GM18867 (cell line): ENCODE data around the gene NPTXR.

Experiments used
- ATAC-seq: cut with Tn5 transposase; IDR thresholded peaks from one replicate; pipeline ENCODE4 v1.9.1; 2021; ENCODE audit warnings: mild to moderate bottlenecking, moderate library complexity; ENCODE audit not compliant: unreplicated experiment

The NPTXR gene

GRCh38 chr22:38843657-38844314 lies at the start of gene NPTXR:
Gene NPTXR, minus strand, starts transcription at chr22:38844028.
- no peak for ATAC-seq

DNA sequence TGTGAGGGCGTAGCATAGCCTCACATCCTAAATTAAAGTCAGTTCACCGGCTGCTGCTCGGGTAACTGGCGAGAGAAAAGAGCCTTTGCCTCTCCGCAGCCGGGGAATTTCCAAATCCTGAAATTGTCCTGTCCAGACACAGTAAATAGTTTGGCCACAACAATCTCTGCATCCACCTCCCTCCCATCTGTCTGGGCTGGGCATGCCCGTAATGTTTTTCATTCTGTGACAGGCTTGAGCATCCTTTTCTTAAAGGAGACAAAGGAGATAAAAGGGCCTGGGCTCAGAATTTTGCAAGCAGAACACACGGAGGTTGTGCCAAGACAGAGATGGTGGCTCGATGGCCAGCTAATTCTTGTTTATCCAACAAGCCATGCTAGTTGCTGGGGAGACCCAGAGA lies 47.4 kb upstream of the NPTXR start:
- ATAC-seq = no peak

- no peak for ATAC-seq
These were observed 46.5 kb upstream of the NPTXR start for GRCh38 chr22:38890377-38890776.

GRCh38 chr22:38886333-38886732 lies 42.5 kb upstream of the NPTXR start:
- no peak for ATAC-seq

DNA sequence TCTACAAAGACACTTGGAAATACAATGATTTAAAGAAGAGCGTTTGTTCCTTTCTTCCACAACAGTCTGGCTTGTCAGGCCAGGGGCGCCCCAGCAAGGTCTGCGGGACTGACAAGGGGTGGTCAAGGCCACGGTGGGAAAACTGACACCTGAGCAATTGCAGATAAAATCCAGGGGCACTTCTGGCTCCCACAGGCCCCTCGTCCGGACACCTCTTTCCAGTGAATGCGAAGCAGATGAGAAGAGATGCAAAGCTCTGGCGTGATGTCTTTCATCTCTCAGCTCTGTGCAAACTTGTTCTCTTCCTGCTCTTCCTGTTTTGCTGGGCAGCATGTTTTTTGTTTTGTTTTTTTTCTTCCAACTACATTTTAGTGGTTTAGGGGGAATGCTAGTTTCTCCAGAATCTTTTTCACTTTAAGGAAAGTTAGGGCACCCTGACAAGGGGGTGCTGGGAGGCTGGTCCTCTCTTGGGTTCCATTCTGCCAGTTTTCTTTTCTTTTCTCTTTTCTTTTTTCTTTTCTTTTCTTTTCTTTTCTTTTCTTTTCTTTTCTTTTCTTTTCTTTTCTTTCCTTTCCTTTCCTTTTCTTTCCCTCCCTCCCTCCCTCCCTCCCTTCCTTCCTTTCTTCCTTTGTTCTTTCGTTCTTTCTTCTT lies 39.3 kb upstream of the NPTXR start:
- ATAC-seq = no peak

DNA sequence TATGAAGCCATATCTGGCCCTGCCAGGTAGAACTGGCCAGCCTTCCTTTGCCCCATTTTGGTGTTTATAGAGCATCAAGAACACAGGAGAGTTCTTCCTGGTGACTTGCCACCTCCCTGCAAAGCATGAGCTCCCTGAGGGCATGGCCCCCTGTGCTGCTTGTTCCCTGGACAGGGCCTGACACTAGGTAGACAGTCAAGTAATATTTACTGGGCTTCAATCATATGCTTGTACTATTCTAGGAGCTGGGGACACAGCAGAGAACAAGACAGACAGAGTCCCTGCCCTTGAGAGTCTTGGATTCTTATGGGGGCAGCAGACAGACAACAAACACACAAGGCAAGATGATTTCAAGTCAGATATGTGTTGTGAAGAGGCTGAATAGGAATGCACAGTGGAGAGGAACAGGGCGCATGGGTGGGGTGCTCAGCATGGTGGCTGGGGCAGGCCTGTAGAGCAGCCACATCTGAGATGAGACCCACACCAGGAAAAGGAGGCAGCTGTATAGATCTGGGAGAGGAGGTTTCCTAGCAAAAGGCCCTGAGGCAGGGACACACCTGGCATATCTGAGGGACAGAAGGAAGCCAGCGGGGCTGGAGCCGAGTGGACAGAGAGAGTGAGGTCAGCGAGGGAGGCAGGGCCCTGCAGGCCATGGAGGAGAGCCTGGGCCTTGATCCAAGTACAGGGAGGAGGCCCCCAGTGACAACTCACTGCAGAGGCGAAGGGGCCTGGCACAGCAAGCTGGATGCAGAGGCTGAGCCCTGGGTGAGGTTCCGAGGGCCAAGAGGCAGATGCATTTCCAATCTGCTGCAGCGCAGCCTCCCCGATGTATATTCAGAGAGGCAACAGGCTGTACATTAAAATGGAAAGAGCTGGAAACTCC lies 38.4 kb upstream of the NPTXR start:
- ATAC-seq = no peak

GRCh38 chr22:38881464-38881871 lies 37.6 kb upstream of the NPTXR start:
- ATAC-seq = no peak

- ATAC-seq = no peak
These were observed 36.1 kb upstream of the NPTXR start for GRCh38 chr22:38879961-38880360.

- ATAC-seq = no peak
These were observed 35.4 kb upstream of the NPTXR start for GRCh38 chr22:38879108-38879729.

GRCh38 chr22:38878001-38878400 lies 34.2 kb upstream of the NPTXR start:
- no peak for ATAC-seq

DNA sequence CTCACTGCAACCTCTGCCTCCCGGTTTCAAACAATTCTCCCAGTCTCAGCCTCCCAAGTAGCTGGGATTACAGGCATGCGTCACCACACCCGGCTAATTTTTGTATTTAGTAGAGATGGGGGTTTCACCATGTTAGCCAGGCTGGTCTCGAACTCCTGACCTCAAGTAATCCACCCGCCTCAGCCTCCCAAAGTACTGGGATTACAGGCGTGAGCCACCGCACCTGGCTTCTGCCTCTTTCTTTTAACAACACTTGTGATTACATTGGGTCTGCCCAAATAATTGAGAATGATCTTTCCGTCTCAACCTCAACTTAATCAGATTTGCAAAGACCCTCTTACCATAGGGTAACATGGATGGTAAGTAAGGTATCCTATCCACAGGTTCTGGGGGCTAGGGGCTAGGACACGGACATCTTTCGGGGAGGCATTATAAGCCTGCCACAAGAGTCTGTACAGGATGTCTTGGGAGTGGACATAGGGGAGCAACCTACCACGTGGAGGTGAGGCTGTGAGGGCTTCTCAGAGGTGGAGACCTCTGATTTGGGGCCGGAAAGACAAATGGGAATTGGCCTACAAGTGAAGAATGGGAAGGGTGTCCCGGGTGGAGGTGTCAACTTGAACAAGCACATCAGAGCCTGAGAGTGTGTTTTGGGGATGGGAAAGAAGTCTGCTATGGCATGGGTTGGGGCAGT lies 30.8 kb upstream of the NPTXR start:
- no peak for ATAC-seq

DNA sequence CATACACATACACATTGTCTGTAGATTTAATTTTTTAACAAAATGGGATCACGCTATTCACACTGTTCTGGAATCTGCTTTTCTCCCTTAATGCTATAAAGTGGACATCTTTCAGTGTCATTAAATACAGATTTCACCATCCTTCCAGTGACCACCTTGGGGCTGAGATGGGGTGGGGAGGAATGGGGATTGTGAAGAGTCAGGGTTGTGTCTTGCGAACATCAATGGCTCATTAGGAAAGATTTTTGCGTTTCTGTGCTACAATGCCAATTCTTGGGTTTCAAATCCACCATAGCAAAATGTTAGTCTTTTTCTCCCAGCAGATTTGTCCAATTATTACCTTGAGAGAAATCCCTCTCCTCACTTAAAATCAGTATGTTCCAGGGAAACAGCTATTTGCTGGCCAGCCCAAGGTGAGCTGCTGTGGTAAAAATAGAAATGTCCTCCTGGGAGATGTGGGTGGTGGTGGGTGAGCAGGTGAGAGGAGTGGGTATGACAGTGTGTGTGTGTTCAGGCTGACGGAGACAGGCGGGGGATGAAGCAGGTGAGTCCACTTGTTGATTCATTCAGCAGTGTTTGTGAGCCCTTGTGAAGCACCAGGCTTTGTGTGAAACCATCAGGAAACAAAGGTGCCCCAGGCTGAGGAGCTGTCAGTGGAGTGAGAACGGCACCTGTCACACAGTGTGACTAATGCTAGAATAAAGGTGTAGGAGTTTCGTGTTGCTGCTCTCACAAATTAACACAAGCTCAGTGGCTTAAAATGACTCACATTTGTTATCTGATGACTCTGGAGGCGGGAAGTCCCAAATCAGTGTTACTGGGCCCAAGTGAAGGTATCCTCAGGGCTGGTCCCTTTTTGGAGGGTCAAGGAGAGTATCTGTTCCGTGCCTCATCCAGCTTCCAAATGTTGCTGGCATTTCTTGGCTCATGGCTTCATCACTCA lies 29.9 kb upstream of the NPTXR start:
- no peak for ATAC-seq

DNA sequence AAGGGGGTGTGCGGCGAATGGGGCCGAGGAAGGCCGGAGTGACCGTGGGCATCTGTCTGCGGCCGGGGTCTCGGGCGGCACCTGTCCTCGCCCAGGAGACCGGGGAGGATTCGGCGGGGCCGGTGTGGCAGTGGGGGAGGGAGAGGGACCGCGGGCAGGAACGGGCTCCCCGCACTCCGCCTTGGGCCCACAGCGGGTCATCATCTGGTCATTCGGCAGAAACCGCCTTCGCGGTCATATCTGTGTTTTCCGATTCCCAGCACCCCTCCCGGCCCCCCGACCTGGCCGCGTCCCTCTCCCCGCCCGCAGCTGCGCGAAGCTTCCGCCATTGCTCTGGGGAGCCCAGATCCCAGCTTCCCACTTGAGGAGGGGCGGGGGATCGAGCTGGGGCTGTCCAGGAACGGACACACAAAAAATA lies 29.0 kb upstream of the NPTXR start:
- no peak for ATAC-seq

- ATAC-seq = peak; percentile 59
These were observed 28.5 kb upstream of the NPTXR start, which contains the start of gene CBX6 for GRCh38 chr22:38872172-38872830. Gene CBX6, minus strand, starts transcription at chr22:38872216. Its CDS starts 26 bp downstream, at chr22:38872190.

- ATAC-seq = peak; percentile 21
These were observed 27.7 kb upstream of the NPTXR start for GRCh38 chr22:38871360-38872171.

DNA sequence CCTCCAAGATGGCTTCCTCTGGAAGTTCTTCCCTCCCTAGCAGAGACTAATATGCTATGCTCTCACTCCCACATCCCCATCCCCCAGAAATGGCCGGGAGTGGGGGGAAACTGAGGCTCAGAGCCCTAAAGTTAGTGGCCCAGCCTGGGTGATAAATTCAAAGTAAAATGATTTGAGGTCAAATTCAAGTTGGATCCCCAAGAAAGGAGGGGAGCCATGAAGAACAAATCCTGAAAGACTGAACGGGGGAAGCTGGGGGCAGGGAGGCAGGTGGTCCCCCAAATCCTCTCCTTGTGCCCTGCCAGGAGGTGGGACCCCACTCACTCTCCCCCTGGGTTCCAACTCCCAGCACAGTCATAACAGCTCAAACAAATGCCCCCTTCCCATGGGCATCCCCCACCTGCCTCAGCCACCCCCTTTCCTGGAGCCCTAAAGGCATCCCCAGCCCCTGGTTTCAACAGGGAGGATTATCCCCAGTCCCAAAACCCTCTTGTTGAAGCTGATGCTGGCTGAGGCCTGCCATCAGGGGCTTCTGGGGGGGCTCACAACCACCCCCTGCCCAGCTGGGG lies 27.0 kb upstream of the NPTXR start:
- no peak for ATAC-seq

GRCh38 chr22:38870312-38870741 lies 26.5 kb upstream of the NPTXR start:
- no peak for ATAC-seq

DNA sequence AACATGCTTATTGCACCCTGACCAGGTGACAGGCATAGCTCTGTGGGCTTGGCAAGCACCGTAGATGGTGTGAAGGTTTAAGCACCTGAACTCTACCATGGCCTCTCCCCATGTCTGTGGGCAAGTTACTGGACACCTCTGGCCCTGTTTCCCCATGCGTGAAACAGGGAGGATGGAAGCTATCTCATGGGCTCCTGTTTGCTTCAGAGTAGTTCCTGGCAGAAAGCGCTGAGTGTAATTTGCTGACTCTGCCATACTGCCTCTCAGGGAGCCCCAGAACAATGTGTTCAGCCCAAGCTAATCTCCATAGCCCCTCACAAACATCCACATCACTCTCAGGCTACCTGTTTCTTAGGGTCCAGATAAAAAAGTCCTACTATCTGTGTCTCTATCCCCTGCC lies 25.8 kb upstream of the NPTXR start:
- ATAC-seq = no peak
